ENCODE measurements around the gene ARHGAP42.

DNA sequence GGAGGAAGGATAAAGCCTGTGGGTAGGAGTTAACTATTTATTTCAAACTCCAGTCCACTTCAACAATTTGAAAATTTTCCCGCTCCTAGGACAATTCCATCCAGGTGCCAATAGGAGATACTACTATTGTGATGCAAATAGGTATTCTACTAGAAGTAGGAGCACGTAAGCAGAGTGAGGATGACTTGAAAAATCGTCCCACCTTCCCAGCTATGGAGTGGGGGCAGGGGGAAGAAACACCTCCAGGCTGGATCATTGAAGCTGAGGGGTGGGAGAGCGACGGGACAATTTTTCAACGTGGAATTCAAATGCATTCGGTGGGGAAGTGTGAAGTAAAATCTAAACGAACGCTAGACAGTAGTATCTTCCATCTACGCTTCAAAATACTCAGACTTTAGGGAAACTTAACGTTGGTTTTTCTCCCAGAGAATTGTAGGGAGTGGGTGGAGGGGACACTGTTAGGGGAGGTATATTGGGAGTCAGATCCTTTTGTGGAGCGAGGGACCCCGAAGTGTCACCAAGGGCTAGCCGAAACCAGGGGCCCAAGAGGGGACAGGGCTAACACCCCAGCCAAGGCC, 523 bp upstream of the ARHGAP42 start:
- TF ChIP-seq, protein P1, sequence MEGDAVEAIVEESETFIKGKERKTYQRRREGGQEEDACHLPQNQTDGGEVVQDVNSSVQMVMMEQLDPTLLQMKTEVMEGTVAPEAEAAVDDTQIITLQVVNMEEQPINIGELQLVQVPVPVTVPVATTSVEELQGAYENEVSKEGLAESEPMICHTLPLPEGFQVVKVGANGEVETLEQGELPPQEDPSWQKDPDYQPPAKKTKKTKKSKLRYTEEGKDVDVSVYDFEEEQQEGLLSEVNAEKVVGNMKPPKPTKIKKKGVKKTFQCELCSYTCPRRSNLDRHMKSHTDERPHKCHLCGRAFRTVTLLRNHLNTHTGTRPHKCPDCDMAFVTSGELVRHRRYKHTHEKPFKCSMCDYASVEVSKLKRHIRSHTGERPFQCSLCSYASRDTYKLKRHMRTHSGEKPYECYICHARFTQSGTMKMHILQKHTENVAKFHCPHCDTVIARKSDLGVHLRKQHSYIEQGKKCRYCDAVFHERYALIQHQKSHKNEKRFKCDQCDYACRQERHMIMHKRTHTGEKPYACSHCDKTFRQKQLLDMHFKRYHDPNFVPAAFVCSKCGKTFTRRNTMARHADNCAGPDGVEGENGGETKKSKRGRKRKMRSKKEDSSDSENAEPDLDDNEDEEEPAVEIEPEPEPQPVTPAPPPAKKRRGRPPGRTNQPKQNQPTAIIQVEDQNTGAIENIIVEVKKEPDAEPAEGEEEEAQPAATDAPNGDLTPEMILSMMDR (IDR thresholded peaks at IDR 0.05; ENCODE audit: insufficient read depth, low read depth, low read length): no peak
- TF ChIP-seq EZH2 (IDR thresholded peaks at IDR 0.05; ENCODE audit: insufficient read depth, low read length): no peak
